Keratinocyte (primary cell): ENCODE data around the gene IGFN1. TPM values are rescaled to one million over a fixed set of nuclear protein-coding genes. Genes with fewer than 3 reads are reported as not detected.

Source experiments
- DNase-seq: peaks from one replicate; pipeline ENCODE4 v3.0.0-alpha.2; 2011; ENCODE audit warnings: low read depth, missing footprints, low spot score
- FAIRE-seq: peaks from 2 replicates; lab custom pipeline; 2011; peaks lifted over from hg19 to GRCh38; lab: Jason Lieb, UNC
- H2AFZ ChIP-seq: 2 replicates; pipeline ENCODE4 v1.6.0; 2012; ENCODE audit warnings: low read length, control low read depth, inconsistent platforms; ENCODE audit not compliant: control insufficient read depth
- H3K27ac ChIP-seq: 2 replicates; pipeline ENCODE4 v1.5.1; 2011; ENCODE audit warnings: low read length; ENCODE audit not compliant: control insufficient read depth, insufficient read depth
- H3K27me3 ChIP-seq: 3 replicates; pipeline ENCODE4 v1.6.0; 2011; ENCODE audit warnings: low read length; ENCODE audit not compliant: control insufficient read depth, insufficient read depth; ENCODE audit errors: extremely low read depth
- H3K36me3 ChIP-seq, 2 experiments: 2 replicates in 1 of 2; 3 replicates in 1 of 2; pipeline ENCODE4 v1.5.1; 2011; ENCODE audit warnings: low read length in 2 of 2, mild to moderate bottlenecking in 1 of 2; ENCODE audit not compliant: control insufficient read depth in 2 of 2, insufficient read depth in 2 of 2; ENCODE audit errors: extremely low read depth in 1 of 2
- H3K4me1 ChIP-seq: 3 replicates; pipeline ENCODE4 v1.5.1; 2011; ENCODE audit warnings: low read length; ENCODE audit not compliant: control insufficient read depth, insufficient read depth; ENCODE audit errors: extremely low read depth
- H3K4me2 ChIP-seq: 3 replicates; pipeline ENCODE4 v1.6.0; 2011; ENCODE audit warnings: low read depth, low read length; ENCODE audit not compliant: control insufficient read depth, insufficient read depth; ENCODE audit errors: extremely low read depth
- H3K4me3 ChIP-seq, 3 experiments: fragments of 200-600 bp in 1 of 3; sonication (generic) in 1 of 3; 2 replicates in 2 of 3; 3 replicates in 1 of 3; pipeline ENCODE4 v1.5.1; 2011 to 2016; ENCODE audit warnings: low read length in 3 of 3, mild to moderate bottlenecking in 3 of 3, control low read depth in 2 of 3, inconsistent platforms in 1 of 3, low read depth in 1 of 3, mixed read lengths in 1 of 3, mixed run types in 1 of 3, moderate library complexity in 1 of 3; ENCODE audit not compliant: control insufficient read depth in 2 of 3, insufficient read depth in 2 of 3; ENCODE audit errors: extremely low read depth in 1 of 3
- H3K79me2 ChIP-seq: 2 replicates; pipeline ENCODE4 v1.6.0; 2012; ENCODE audit warnings: low read length; ENCODE audit not compliant: control insufficient read depth, insufficient read depth
- H3K9ac ChIP-seq: 3 replicates; pipeline ENCODE4 v1.6.0; 2011; ENCODE audit warnings: low read length; ENCODE audit not compliant: control insufficient read depth, insufficient read depth; ENCODE audit errors: extremely low read depth
- H3K9me1 ChIP-seq: 3 replicates; pipeline ENCODE4 v1.6.0; 2011; ENCODE audit warnings: low read length; ENCODE audit not compliant: control insufficient read depth, insufficient read depth; ENCODE audit errors: extremely low read depth
- H3K9me3 ChIP-seq: 2 replicates; pipeline ENCODE4 v1.5.1; 2012; ENCODE audit warnings: low read depth, low read length; ENCODE audit not compliant: control insufficient read depth
- H4K20me1 ChIP-seq: 3 replicates; pipeline ENCODE4 v1.6.0; 2011; ENCODE audit warnings: low read length; ENCODE audit not compliant: control insufficient read depth, insufficient read depth; ENCODE audit errors: extremely low read depth
- EZH2 ChIP-seq: IDR thresholded peaks from one replicate; pipeline ENCODE4 v1.6.1; 2012; ENCODE audit warnings: inconsistent platforms, mild to moderate bottlenecking, low read length, moderate library complexity
- dilution Hi-C: fragments of 300-500 bp; cut with MboI; formaldehyde crosslinking; loops from one replicate; pipeline ENCODE4 v1.7.0; 2020; ENCODE audit warnings: low sequenced_read_pairs; ENCODE audit not compliant: extremely low pct_ligation_motif_present
- polyA plus RNA-seq, 5 experiments: library from polyadenylated mRNA; depleted of rRNA in 3 of 5; stranded (reverse) in 3 of 5; stranded (forward) in 1 of 5; unstranded in 1 of 5; fragments of >200 nt; gene quantifications; 1 replicate in 1 of 5; 2 replicates in 3 of 5; 3 replicates in 1 of 5; pipeline versions ENCODE4 v1.2.1 to v1.2.3, GENCODE V29; 2011 to 2012; ENCODE audit warnings: missing spikeins in 2 of 5, low read depth in 1 of 5, low replicate concordance in 1 of 5
- TF ChIP-seq, protein P1 (sequence below), 3 experiments: IDR thresholded peaks in 1 of 3; conservative IDR thresholded peaks in 1 of 3; optimal IDR thresholded peaks in 1 of 3; 2 replicates in 2 of 3; 3 replicates in 1 of 3; pipeline versions ENCODE3 to v1.5.1; 2011; ENCODE audit warnings: low read length in 3 of 3, mild to moderate bottlenecking in 3 of 3, moderate library complexity in 2 of 3, control low read depth in 1 of 3, inconsistent platforms in 1 of 3; ENCODE audit not compliant: insufficient read depth in 2 of 3; ENCODE audit errors: extremely low read depth in 1 of 3

Gene IGFN1
- polyA plus RNA-seq, 1 donor (not counting 4 experiments of a cell fraction or from before 2014, with no cell fraction given): not detected

DNA sequence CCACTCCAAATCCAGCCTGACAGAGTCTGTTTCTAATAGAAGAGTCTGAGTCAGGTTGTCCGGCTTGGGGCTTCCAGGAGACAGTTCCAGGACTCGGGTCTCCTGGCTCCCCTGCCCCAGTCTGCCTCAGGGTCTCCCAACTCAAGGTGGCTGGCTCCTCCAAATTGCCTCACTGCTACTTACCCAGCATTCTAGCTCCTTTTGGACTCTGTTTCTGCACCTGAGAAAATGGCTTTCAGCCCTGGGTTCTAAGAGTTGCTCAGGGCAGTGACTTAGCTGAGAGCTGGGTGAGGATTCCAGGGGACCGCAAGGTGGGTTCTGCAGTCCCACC, 5.5 kb upstream of the IGFN1 start:
- no peaks in the 10 kb centered on the region for H4K20me1 ChIP-seq
- DNase-seq: no peak
- H3K9ac ChIP-seq: no peak overlapping the region
- no peak overlapping the region for H3K27ac ChIP-seq
- TF ChIP-seq, protein P1, sequence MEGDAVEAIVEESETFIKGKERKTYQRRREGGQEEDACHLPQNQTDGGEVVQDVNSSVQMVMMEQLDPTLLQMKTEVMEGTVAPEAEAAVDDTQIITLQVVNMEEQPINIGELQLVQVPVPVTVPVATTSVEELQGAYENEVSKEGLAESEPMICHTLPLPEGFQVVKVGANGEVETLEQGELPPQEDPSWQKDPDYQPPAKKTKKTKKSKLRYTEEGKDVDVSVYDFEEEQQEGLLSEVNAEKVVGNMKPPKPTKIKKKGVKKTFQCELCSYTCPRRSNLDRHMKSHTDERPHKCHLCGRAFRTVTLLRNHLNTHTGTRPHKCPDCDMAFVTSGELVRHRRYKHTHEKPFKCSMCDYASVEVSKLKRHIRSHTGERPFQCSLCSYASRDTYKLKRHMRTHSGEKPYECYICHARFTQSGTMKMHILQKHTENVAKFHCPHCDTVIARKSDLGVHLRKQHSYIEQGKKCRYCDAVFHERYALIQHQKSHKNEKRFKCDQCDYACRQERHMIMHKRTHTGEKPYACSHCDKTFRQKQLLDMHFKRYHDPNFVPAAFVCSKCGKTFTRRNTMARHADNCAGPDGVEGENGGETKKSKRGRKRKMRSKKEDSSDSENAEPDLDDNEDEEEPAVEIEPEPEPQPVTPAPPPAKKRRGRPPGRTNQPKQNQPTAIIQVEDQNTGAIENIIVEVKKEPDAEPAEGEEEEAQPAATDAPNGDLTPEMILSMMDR (optimal IDR thresholded peaks at IDR 0.05 in 1 of 3, IDR thresholded peaks at IDR 0.05 in 1 of 3, conservative IDR thresholded peaks at IDR 0.05 in 1 of 3; ENCODE audit: extremely low read depth in 1 of 3, insufficient read depth in 2 of 3, low read length in 3 of 3): no peak
- no peak for TF ChIP-seq EZH2
- H3K4me1 ChIP-seq: no peaks in the 10 kb centered on the region
- H3K4me3 ChIP-seq: no peak overlapping the region
- H3K79me2 ChIP-seq: no peaks in the 10 kb centered on the region
- no peak for FAIRE-seq
- no peaks in the 10 kb centered on the region for H3K9me3 ChIP-seq
- no peak overlapping the region for H2AFZ ChIP-seq
- dilution Hi-C loops: no loop called here
- no peak overlapping the region for H3K4me2 ChIP-seq
- H3K36me3 ChIP-seq: no peaks in the 10 kb centered on the region
- H3K9me1 ChIP-seq: no peaks in the 10 kb centered on the region
- peaks cover 36% of the 10 kb centered on the region for H3K27me3 ChIP-seq

- no peak overlapping the region for H3K4me2 ChIP-seq
Observed at GRCh38 chr1:201185527-201186128, 5.0 kb upstream of the IGFN1 start.

More at GRCh38 chr1:201185527-201186128, 5.0 kb upstream of the IGFN1 start:
- Histone ChIP-seq H3K4me1 (peaks cover 2% of the 10 kb centered on the region), H3K9ac (no peak overlapping the region), H3K36me3 (no peaks in the 10 kb centered on the region), H3K9me1 (no peaks in the 10 kb centered on the region), H4K20me1 (no peaks in the 10 kb centered on the region), H3K79me2 (no peaks in the 10 kb centered on the region), H3K9me3 (no peaks in the 10 kb centered on the region), H3K4me3 (no peak overlapping the region), H3K27ac (no peak overlapping the region), H3K27me3 (peaks cover 36% of the 10 kb centered on the region), H2AFZ (no peak overlapping the region)
- dilution Hi-C loops: no loop called here
- DNase-seq: no peak
- TF ChIP-seq, protein P1 (optimal IDR thresholded peaks at IDR 0.05 in 1 of 3, IDR thresholded peaks at IDR 0.05 in 1 of 3, conservative IDR thresholded peaks at IDR 0.05 in 1 of 3; ENCODE audit: extremely low read depth in 1 of 3, insufficient read depth in 2 of 3, low read length in 3 of 3): no peak
- TF ChIP-seq EZH2: no peak
- no peak for FAIRE-seq
